HL-60 (cell line): ENCODE measurements around the gene KANK3.

Experiments used
- DNase-seq, 2 experiments: peaks; one replicate each; pipeline ENCODE4 v3.0.0-alpha.2; 2010 to 2020; ENCODE audit warnings: low read depth in 1 of 2, low spot score in 1 of 2
- H3K27ac ChIP-seq: fragments of 250-450 bp; sonication (Bioruptor Pico); replicated peaks from 2 replicates; pipeline ENCODE4 v1.5.1; 2020; ENCODE audit warnings: mild to moderate bottlenecking, moderate library complexity
- H3K27me3 ChIP-seq: fragments of 250-450 bp; sonication (Bioruptor Pico); 2 replicates; pipeline ENCODE4 v1.5.1; 2021; ENCODE audit warnings: mild to moderate bottlenecking, moderate library complexity; ENCODE audit not compliant: insufficient read depth, poor library complexity, severe bottlenecking
- H3K4me3 ChIP-seq: replicated peaks from 2 replicates; pipeline ENCODE4 v1.5.1; 2011; ENCODE audit warnings: mild to moderate bottlenecking, control low read depth, low read length; ENCODE audit not compliant: insufficient read depth
- CTCF ChIP-seq: IDR thresholded peaks from one replicate; pipeline ENCODE4 v1.5.1; 2011; ENCODE audit warnings: low read length, control low read depth, inconsistent platforms; ENCODE audit not compliant: insufficient read depth
- GABPA ChIP-seq: IDR thresholded peaks from 2 replicates; pipeline ENCODE4 v1.6.1; 2012; ENCODE audit warnings: low read depth
- POLR2AphosphoS5 ChIP-seq: IDR thresholded peaks from 2 replicates; pipeline ENCODE4 v1.6.1; 2012; ENCODE audit warnings: low read depth
- REST ChIP-seq: IDR thresholded peaks from 2 replicates; pipeline ENCODE4 v1.6.1; 2012; ENCODE audit warnings: low read depth; ENCODE audit not compliant: insufficient replicate concordance
- SPI1 ChIP-seq: IDR thresholded peaks from 2 replicates; pipeline ENCODE4 v1.6.1; 2012; ENCODE audit warnings: low read depth, mild to moderate bottlenecking, borderline replicate concordance

The KANK3 gene

GRCh38 chr19:8322638-8322997 lies 20.4 kb downstream of the KANK3 start:
- Histone ChIP-seq H3K27me3 (no peaks in the 10 kb centered on the region), H3K27ac (no peak overlapping the region), H3K4me3 (peak overlapping the region; percentile 99)
- no peak for DNase-seq
- TF ChIP-seq GABPA = no peak
- no peak for TF ChIP-seq SPI1
- TF ChIP-seq POLR2AphosphoS5 = no peak; the same call in 1 of the 2 replicates
- no peak for TF ChIP-seq REST
- TF ChIP-seq CTCF = no peak

GRCh38 chr19:8321986-8322637 lies 20.9 kb downstream of the KANK3 start:
- Histone ChIP-seq H3K27me3 (no peaks in the 10 kb centered on the region), H3K4me3 (peak overlapping the region; percentile 99), H3K27ac (peak overlapping the region; percentile 87)
- no peak for DNase-seq
- no peak for TF ChIP-seq POLR2AphosphoS5
- no peak for TF ChIP-seq SPI1
- TF ChIP-seq CTCF = no peak
- TF ChIP-seq REST = no peak
- no peak for TF ChIP-seq GABPA

- no peaks in the 10 kb centered on the region for H3K27me3 ChIP-seq
- H3K4me3 ChIP-seq = peak within 1 kb of the TSS; percentile 99
- peak within 1 kb of the TSS; percentile 87 for H3K27ac ChIP-seq
- TF ChIP-seq REST = peak; percentile 72
- no peak for TF ChIP-seq CTCF
- TF ChIP-seq POLR2AphosphoS5 = peak; percentile 98
- no peak for TF ChIP-seq GABPA
- TF ChIP-seq SPI1 = peak; percentile 51; the same call in 1 of the 2 replicates
- DNase-seq = peak; percentile 94 to 96
Observed at GRCh38 chr19:8321067-8321985, 21.7 kb downstream of the KANK3 start, which contains the start of the genes NDUFA7 and RPS28. NDUFA7 (minus strand) TSS chr19:8321375; CDS start chr19:8321358, 17 bp downstream. RPS28 (plus strand) TSS chr19:8321496; CDS start chr19:8321531, 35 bp downstream.
